ENCODE data around the gene RBM19. TPM values are rescaled to one million over a fixed set of nuclear protein-coding genes. Genes with fewer than 3 reads are reported as not detected.
A peak's percentile ranks its signal among the peaks of the same experiment; 100 is the strongest.

Gene RBM19
- total and polyA plus RNA-seq, 11 donors = 12.7 to 27.1 (median 17.4) TPM

GRCh38 chr12:113933201-113933786, 32.8 kb downstream of the RBM19 start:
- ATAC-seq (peak in 2 of 4 donors; percentile 19 to 45), DNase-seq (peak in 1 of 5 donors; percentile 38)
- TF ChIP-seq CTCF (IDR thresholded peaks at IDR 0.05) = no peak
- no peak for TF ChIP-seq POLR2A (IDR thresholded peaks at IDR 0.05)
- H3K9me3 ChIP-seq = no peaks in the 10 kb centered on the region
- WGBS, 4 donors = 70 to 75% (median 73%) methylated on average over 18 of the region's 18 CpGs
- intact Hi-C loops (cut with DNase I) = no loop called here
- H3K4me3 ChIP-seq = no peak overlapping the region
- H3K27me3 ChIP-seq = no peaks in the 10 kb centered on the region
- peaks cover 0 to 68% (median 49%) of the 10 kb centered on the region in 9 donors for H3K36me3 ChIP-seq
- peak overlapping the region in 1 of 12 donors; percentile 34 for H3K27ac ChIP-seq
- H3K4me1 ChIP-seq = peaks cover 0 to 9% (median 1%) of the 10 kb centered on the region in 12 donors

- intact Hi-C loops (cut with DNase I) = no loop called here
- Histone ChIP-seq H3K4me3 (no peak overlapping the region), H3K27me3 (no peaks in the 10 kb centered on the region), H3K27ac (peak overlapping the region in 1 of 12 donors; percentile 34), H3K9me3 (no peaks in the 10 kb centered on the region), H3K4me1 (peaks cover 0 to 9% (median 1%) of the 10 kb centered on the region in 12 donors), H3K36me3 (peaks cover 0 to 66% (median 42%) of the 10 kb centered on the region in 9 donors)
- TF ChIP-seq POLR2A (IDR thresholded peaks at IDR 0.05) = no peak
- no peak for TF ChIP-seq CTCF (IDR thresholded peaks at IDR 0.05)
- 81 to 88% (median 84%) methylated on average over 14 of the region's 14 CpGs for WGBS, 4 donors
- ATAC-seq (peak in 1 of 4 donors; percentile 26), DNase-seq (peak in 1 of 5 donors; percentile 31)
These were observed 33.5 kb downstream of the RBM19 start for GRCh38 chr12:113932381-113933196.

- H3K9me3 ChIP-seq = no peaks in the 10 kb centered on the region
- H3K27ac ChIP-seq = no peak overlapping the region
- peaks cover 0 to 64% (median 41%) of the 10 kb centered on the region in 9 donors for H3K36me3 ChIP-seq
- WGBS, 4 donors = 97 to 100% (median 98%) methylated on average over 6 of the region's 6 CpGs
- DNase-seq (no peak), ATAC-seq (no peak)
- intact Hi-C loops (cut with DNase I) = no loop called here
- no peak overlapping the region for H3K4me3 ChIP-seq
- H3K27me3 ChIP-seq = no peaks in the 10 kb centered on the region
- no peak for TF ChIP-seq CTCF (IDR thresholded peaks at IDR 0.05)
- peaks cover 0 to 9% (median 1%) of the 10 kb centered on the region in 12 donors for H3K4me1 ChIP-seq
These were observed 34.6 kb downstream of the RBM19 start for GRCh38 chr12:113931517-113931916.

- TF ChIP-seq CTCF (IDR thresholded peaks at IDR 0.05) (no peak), POLR2A (IDR thresholded peaks at IDR 0.05) (no peak)
- Histone ChIP-seq H3K4me3 (no peak overlapping the region), H3K27me3 (no peaks in the 10 kb centered on the region), H3K4me1 (peaks cover 0 to 9% (median 1%) of the 10 kb centered on the region in 12 donors), H3K36me3 (peaks cover 0 to 64% (median 43%) of the 10 kb centered on the region in 9 donors), H3K27ac (no peak overlapping the region), H3K9me3 (no peaks in the 10 kb centered on the region)
- ATAC-seq = no peak
- peak in 1 of 5 donors; percentile 10 for DNase-seq
- intact Hi-C loops (cut with DNase I) = no loop called here
- WGBS, 4 donors = 86 to 93% (median 90%) methylated on average over 3 to 4 of the region's 4 CpGs
These were observed 35.9 kb downstream of the RBM19 start for GRCh38 chr12:113930249-113930648.

All from heart left ventricle (tissue), 16 donors.